K562 (cell line): ENCODE results near the gene TSPAN32. TPM values are rescaled to one million over a fixed set of nuclear protein-coding genes. Genes with fewer than 3 reads are reported as not detected.

Source experiments
- ATAC-seq: fragments of 200-7000 bp; cut with Tn5 transposase; 3 replicates; pipeline ENCODE4 v1.9.1; 2020; ENCODE audit warnings: moderate library complexity
- BruUV-seq: library from RNA; stranded (reverse); fragments of 400-500 nt; replicated peaks from 2 replicates; lab custom pipeline; 2021; lab: Mats Ljungman, UMichigan
- CTCF ChIA-PET: fragments of 300-600 bp; formaldehyde crosslinking; extraction: SDS; loops from one replicate; lab custom pipeline; 2021; ENCODE audit warnings: low intra/inter-chr PET ratio; lab: Yijun Ruan, JAX
- POLR2A ChIA-PET: fragments of 300-600, 350-650 bp; sonication (Branson Sonifier 250); formaldehyde crosslinking; extraction: SDS; loops from one replicate; lab custom pipeline; 2021; ENCODE audit warnings: antibody characterized with exemption, inconsistent platforms; lab: Yijun Ruan, JAX
- DNase-seq, 4 experiments: peaks; one replicate each; pipeline versions ENCODE4 v3.0.0 to v3.0.0-alpha.2; 2011 to 2018; ENCODE audit warnings: low spot score in 3 of 4, mixed read lengths in 3 of 4; ENCODE audit errors: extremely low read depth in 1 of 4
- FAIRE-seq: peaks from 2 replicates; lab custom pipeline; 2011; peaks lifted over from hg19 to GRCh38; lab: Jason Lieb, UNC
- H2AFZ ChIP-seq: 2 replicates; pipeline ENCODE4 v1.6.0; 2011; ENCODE audit warnings: low read depth, low read length, control low read depth, inconsistent platforms
- H3K27ac ChIP-seq: fragments of 200-600 bp; 3 replicates; pipeline ENCODE4 v1.8.0; 2011; ENCODE audit warnings: low read depth, mild to moderate bottlenecking, control low read depth, inconsistent platforms, low read length, moderate library complexity, mixed read lengths; ENCODE audit errors: extremely low read depth
- H3K27me3 ChIP-seq, 2 experiments: fragments of 300-600 bp in 1 of 2; 2 replicates in 1 of 2; 3 replicates in 1 of 2; pipeline versions ENCODE4 v1.6.0 to v1.8.0; 2011; ENCODE audit warnings: inconsistent platforms in 2 of 2, low read length in 2 of 2, mild to moderate bottlenecking in 1 of 2, mixed read lengths in 1 of 2, moderate library complexity in 1 of 2; ENCODE audit not compliant: control insufficient read depth in 2 of 2, insufficient read depth in 2 of 2
- H3K36me3 ChIP-seq: fragments of 300-600 bp; 3 replicates; pipeline ENCODE4 v1.8.0; 2011; ENCODE audit warnings: mild to moderate bottlenecking, low read length, inconsistent platforms; ENCODE audit not compliant: control insufficient read depth, insufficient read depth
- H3K4me1 ChIP-seq, 2 experiments: fragments of 200-600 bp in 1 of 2; replicated peaks in 1 of 2; 2 replicates in 1 of 2; 3 replicates in 1 of 2; pipeline versions ENCODE4 v1.5.1 to v1.8.0; 2011; ENCODE audit warnings: inconsistent platforms in 2 of 2, low read length in 2 of 2, mild to moderate bottlenecking in 1 of 2, mixed read lengths in 1 of 2, moderate library complexity in 1 of 2; ENCODE audit not compliant: control insufficient read depth in 2 of 2, insufficient read depth in 2 of 2
- H3K4me2 ChIP-seq: 2 replicates; pipeline ENCODE4 v1.6.1; 2011; ENCODE audit warnings: low read length, control low read depth, inconsistent platforms, mixed read lengths; ENCODE audit not compliant: insufficient read depth
- H3K4me3 ChIP-seq: fragments of 200-600 bp; sonication (generic), shearing (Covaris generic); 2 replicates; pipeline ENCODE4 v1.5.1; 2016; ENCODE audit warnings: control low read depth, inconsistent platforms
- H3K79me2 ChIP-seq: fragments of 200-600 bp; 3 replicates; pipeline ENCODE4 v1.8.0; 2011; ENCODE audit warnings: low read length, inconsistent platforms; ENCODE audit not compliant: control insufficient read depth, insufficient read depth
- H3K9ac ChIP-seq, 2 experiments: 2 replicates each; pipeline versions ENCODE4 v1.6.0 to v1.6.1; 2011; ENCODE audit warnings: low read depth in 2 of 2, low read length in 2 of 2, control low read depth in 1 of 2, inconsistent platforms in 1 of 2, mild to moderate bottlenecking in 1 of 2, mixed read lengths in 1 of 2; ENCODE audit not compliant: insufficient read depth in 1 of 2
- H3K9me1 ChIP-seq: one replicate; pipeline ENCODE4 v1.6.0; 2011; ENCODE audit warnings: inconsistent platforms, mild to moderate bottlenecking, low read length, moderate library complexity; ENCODE audit not compliant: control insufficient read depth, insufficient read depth
- H3K9me3 ChIP-seq: replicated peaks from 2 replicates; pipeline ENCODE4 v1.5.1; 2011; ENCODE audit warnings: low read depth, low read length, inconsistent platforms; ENCODE audit not compliant: control insufficient read depth, insufficient read depth
- H4K20me1 ChIP-seq: replicated peaks from 2 replicates; pipeline ENCODE4 v1.6.1; 2011; ENCODE audit warnings: low read length, inconsistent platforms, mixed read lengths; ENCODE audit not compliant: control insufficient read depth, insufficient read depth
- THRA ChIP-seq: fragments of 450-650 bp; IDR thresholded peaks from 2 replicates; pipeline ENCODE4 v1.6.1; 2017; ENCODE audit warnings: mild to moderate bottlenecking, moderate library complexity
- ZNF263 ChIP-seq: sonication (generic); formaldehyde crosslinking; IDR thresholded peaks from 2 replicates; pipeline ENCODE4 v1.8.0; 2022; ENCODE audit warnings: mild to moderate bottlenecking, missing genetic modification reagents, borderline replicate concordance
- WGBS: fragments of 100-300 bp; shearing (Covaris generic); methylation state at CpG from one replicate; pipeline ENCODE4 v1.1.6; 2016; ENCODE audit warnings: low coverage, mixed read lengths; ENCODE audit not compliant: insufficient coverage; ENCODE audit errors: missing lambda C conversion rate; 5-methylcytosine and 5-hydroxymethylcytosine counted together
- in situ Hi-C: fragments of 300-500 bp; cut with MboI; formaldehyde crosslinking; loops from 4 replicates; pipeline ENCODE4 v1.15.0; 2018; ENCODE audit warnings: inconsistent platforms, mixed read lengths
- intact Hi-C: fragments of 100-400 bp; cut with micrococcal nuclease; formaldehyde crosslinking; loops from 2 replicates; pipeline ENCODE4 v1.14.2; 2022
- polyA plus RNA-seq, 8 experiments: library from polyadenylated mRNA; depleted of rRNA in 4 of 8; stranded (reverse) in 5 of 8; unstranded in 3 of 8; fragments of >200 nt; fragmentation: Nextera tagmentation in 2 of 8; fragmentation: Illumina TruSeq in 1 of 8; extraction: Ambion mirVana in 2 of 8; extraction: Trizol in 1 of 8; gene quantifications; 2 replicates each; pipeline versions ENCODE4 v1.2.1 to v1.2.3, GENCODE V29; 2011 to 2014; ENCODE audit warnings: inconsistent platforms in 1 of 8, missing spikeins in 1 of 8
- total RNA-seq, 7 experiments: library from RNA; depleted of rRNA in 6 of 7; stranded (reverse); fragments of >200 nt in 6 of 7; fragmentation: Illumina TruSeq in 2 of 7; extraction: Trizol in 2 of 7; gene quantifications; 2 replicates each; pipeline versions ENCODE4 v1.2.1 to v1.2.3, GENCODE V29; 2011 to 2021; ENCODE audit warnings: low replicate concordance in 1 of 7

TSPAN32 gene
- total and polyA plus RNA-seq, 9 of the 15 experiments (the other 6 are each of a cell fraction or from before 2014, with no cell fraction given), result 0.21 to 7.3 (median 2.6) TPM

GRCh38 chr11:2256293-2256913, 45.4 kb upstream of the TSPAN32 start:
- no peaks in the 10 kb centered on the region for H3K36me3 ChIP-seq
- WGBS, result 15% methylated on average over 12 of the region's 14 CpGs
- TF ChIP-seq ZNF263 (peak; percentile 73), THRA (no peak)
- peaks cover 12% of the 10 kb centered on the region; the same call in 1 of the 2 replicates for H4K20me1 ChIP-seq
- no peaks in the 10 kb centered on the region for H3K9me1 ChIP-seq
- no peak for ATAC-seq
- H3K27ac ChIP-seq, result no peak overlapping the region
- peaks cover 25 to 51% of the 10 kb centered on the region in 2 experiments for H3K27me3 ChIP-seq
- ChIA-PET CTCF (no interaction called here), POLR2A (no interaction called here)
- H3K9ac ChIP-seq, result no peak overlapping the region
- no peak overlapping the region for H2AFZ ChIP-seq
- DNase-seq, result no peak
- H3K4me2 ChIP-seq, result no peak overlapping the region
- H3K9me3 ChIP-seq, result no peaks in the 10 kb centered on the region
- intact Hi-C loops (no loop called here), in situ Hi-C loops (no loop called here)
- BruUV-seq, result no TSS peak
- peaks cover 0 to 24% of the 10 kb centered on the region in 2 experiments; a peak in 1 of 5 replicates for H3K4me1 ChIP-seq
- no peaks in the 10 kb centered on the region for H3K79me2 ChIP-seq
- FAIRE-seq, result no peak
- no peak overlapping the region for H3K4me3 ChIP-seq
